NCI-H1105 treated with DMSO at 0.1 percent for 48 hours (cell line): Measurements from ENCODE around the gene UBIAD1.
"Not testable (repeated sequence)": the region's sequence is repeated elsewhere in the genome, so short reads cannot be mapped to it uniquely, and the experiment has no call there.

Source experiments
- DNase-seq: peaks from one replicate; lab custom pipeline; 2025; lab: John Stamatoyannopoulos, UW

Gene UBIAD1

GRCh38 chr1:11272832-11273594 is at the start of gene UBIAD1:
Gene UBIAD1, plus strand, starts transcription at chr1:11273198. Its CDS starts 334 bp downstream, at chr1:11273532.
- DNase-seq, result peak; percentile 67

GRCh38 chr1:11227106-11228077 is 45.6 kb upstream of the UBIAD1 start:
- no peak for DNase-seq

- no peak for DNase-seq
These were observed 43.8 kb upstream of the UBIAD1 start for GRCh38 chr1:11229203-11229602.

- no peak for DNase-seq
These were observed 39.8 kb upstream of the UBIAD1 start for GRCh38 chr1:11233208-11233607.

- no peak for DNase-seq
These were observed 35.6 kb upstream of the UBIAD1 start for GRCh38 chr1:11237356-11237755.

- no peak for DNase-seq
These were observed 34.7 kb upstream of the UBIAD1 start for GRCh38 chr1:11238311-11238710.

GRCh38 chr1:11245248-11245647 is 27.8 kb upstream of the UBIAD1 start:
- DNase-seq, result no peak

GRCh38 chr1:11245904-11246719 is 26.9 kb upstream of the UBIAD1 start:
- DNase-seq, result no peak

GRCh38 chr1:11248169-11248568 is 24.8 kb upstream of the UBIAD1 start:
- DNase-seq, result no peak

- no peak for DNase-seq
These were observed 20.5 kb upstream of the UBIAD1 start for GRCh38 chr1:11252538-11252937.

- DNase-seq, result no peak
These were observed 19.8 kb upstream of the UBIAD1 start for GRCh38 chr1:11253226-11253625.

GRCh38 chr1:11256299-11256698 is 16.7 kb upstream of the UBIAD1 start:
- no peak for DNase-seq

- peak; percentile 100 for DNase-seq
These were observed 10.6 kb upstream of the UBIAD1 start, which contains the start of gene MTOR for GRCh38 chr1:11262171-11263049. Gene MTOR, minus strand, starts transcription at chr1:11262551. Its CDS starts 3,142 bp downstream, at chr1:11259409.

GRCh38 chr1:11266268-11267074 is 6.5 kb upstream of the UBIAD1 start:
- no peak for DNase-seq

GRCh38 chr1:11267350-11268337 is 5.4 kb upstream of the UBIAD1 start:
- not testable (repeated sequence) for DNase-seq

- no peak for DNase-seq
These were observed 510 bp upstream of the UBIAD1 start for GRCh38 chr1:11272544-11272831.

GRCh38 chr1:11273595-11274234 is 717 bp downstream of the UBIAD1 start:
- no peak for DNase-seq

- no peak for DNase-seq
These were observed 6.2 kb downstream of the UBIAD1 start for GRCh38 chr1:11279152-11279551.

GRCh38 chr1:11279630-11280029 is 6.6 kb downstream of the UBIAD1 start:
- no peak for DNase-seq
